ENCODE measurements around the gene GPR143.

Gene GPR143

DNA sequence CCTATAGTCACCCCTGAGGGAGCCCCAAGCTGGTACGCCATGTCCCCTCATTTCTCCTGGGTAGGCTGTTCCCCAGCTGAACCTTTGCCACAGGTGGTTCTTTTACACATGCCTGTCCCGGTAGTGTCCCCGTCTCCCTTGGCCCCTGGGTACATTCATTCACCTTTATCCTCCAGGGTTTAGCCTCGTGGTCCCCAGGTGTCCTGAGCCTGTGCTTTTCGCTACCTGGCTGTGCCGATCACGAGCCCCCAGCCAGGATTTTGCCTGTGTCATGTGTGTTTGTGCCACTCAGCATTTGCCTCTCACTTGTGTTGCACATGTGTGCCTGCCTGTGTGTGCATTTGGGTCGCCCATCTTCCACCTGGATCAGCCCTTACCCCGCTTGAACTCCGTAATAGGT lies 57.6 kb downstream of the GPR143 start:
- DNase-seq (ENCODE audit: low read depth): no peak

DNA sequence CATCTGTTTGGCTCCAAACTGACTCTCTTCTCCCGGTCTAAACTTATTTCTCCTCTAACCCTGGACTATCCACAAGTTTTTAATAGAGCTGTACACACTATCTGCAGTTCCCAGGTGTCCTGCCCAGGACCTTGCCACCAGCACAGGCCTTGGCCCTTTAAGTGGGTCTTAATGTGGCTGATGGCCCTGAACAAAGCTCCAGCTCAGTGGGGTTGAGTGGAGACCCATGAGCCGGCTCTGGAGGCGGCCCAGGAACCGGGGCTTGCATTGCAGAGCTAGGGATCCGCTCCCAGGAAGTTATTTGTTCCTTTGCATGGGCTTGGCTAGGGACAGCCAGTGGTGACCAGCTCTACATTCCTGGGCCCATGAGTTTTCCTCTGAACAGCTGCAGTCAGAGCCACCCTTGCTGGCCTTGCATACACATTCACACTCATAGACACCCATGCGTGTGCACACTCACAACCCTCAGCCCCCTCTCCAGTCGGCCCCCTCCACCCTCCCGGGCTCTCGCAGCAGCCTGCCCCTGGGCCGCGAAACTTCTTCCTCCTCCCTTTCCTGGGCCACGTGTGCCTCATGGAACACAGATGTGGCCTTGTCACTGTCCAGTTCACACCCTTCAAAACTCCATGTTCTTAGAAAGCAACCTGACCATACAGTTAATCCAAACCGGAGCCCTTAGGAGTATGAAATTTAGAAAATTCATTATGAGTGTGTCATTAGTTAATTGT lies 58.2 kb downstream of the GPR143 start:
- no peak for DNase-seq (ENCODE audit: low read depth)

DNA sequence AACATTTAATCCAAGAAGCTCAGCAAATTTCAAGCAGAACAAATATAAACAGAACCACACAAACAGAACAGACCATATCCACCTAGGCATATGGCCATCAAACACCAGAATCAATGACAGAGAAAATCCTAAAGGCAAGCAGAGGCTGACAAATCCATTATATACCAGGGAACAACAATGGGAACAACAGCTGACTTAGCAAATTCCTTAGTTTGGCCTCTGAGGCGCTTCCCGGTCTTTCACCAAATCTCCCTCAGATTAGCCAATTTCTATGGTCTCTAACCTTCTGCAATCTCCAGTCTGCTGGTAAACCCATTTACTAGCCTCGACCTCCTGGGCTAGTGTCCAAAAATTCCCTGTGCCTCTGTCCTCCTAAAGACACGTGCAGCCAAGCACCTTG lies 59.2 kb downstream of the GPR143 start:
- DNase-seq (ENCODE audit: low read depth): no peak

DNA sequence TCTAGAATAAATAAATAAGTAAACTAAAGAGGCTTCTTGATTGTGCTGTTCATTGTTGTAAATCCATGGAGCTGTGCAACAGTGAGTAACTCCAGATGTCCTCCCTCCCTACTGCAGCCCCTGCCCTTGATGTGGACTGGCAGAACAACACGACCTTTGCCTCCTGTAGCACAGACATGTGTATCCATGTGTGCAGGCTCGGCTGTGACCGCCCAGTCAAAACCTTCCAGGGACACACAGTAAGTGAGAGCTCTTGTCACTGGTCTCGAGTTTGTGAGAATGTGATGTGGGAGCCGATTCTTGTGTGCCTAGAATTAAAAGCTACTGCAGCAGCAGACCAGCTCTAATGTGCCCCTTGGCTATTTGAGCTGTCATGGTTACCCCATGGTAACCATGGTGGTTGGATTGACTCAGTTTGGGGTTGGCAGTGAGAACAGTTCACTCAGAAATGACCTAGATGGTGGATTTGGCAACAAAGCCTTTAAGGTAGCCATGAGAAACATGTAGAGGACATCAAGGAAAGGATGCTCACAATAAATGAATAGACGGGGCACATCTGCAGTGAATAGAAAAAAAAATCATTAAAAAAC lies 60.7 kb downstream of the GPR143 start:
- DNase-seq (ENCODE audit: low read depth): no peak

DNA sequence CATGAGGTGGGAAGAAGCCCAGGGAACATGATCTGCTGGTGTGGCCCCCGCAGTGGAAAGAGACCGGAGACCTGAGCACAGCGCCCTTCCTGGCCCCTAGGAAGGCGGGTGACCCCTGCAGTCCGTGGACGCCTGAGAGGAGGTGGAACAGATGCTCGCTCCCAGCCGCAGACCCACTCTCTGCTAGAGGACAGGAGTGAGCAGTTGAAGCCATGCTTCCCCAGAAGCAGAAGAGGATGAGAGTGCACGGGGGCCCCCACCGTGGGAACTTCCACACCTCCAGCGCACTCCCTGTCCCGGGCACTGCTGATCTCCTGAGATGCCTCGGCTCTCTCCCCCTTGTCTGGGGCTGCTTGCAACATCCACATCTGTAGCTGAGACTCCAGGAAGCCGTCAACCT lies 62.2 kb downstream of the GPR143 start:
- DNase-seq (ENCODE audit: low read depth): no peak

DNA sequence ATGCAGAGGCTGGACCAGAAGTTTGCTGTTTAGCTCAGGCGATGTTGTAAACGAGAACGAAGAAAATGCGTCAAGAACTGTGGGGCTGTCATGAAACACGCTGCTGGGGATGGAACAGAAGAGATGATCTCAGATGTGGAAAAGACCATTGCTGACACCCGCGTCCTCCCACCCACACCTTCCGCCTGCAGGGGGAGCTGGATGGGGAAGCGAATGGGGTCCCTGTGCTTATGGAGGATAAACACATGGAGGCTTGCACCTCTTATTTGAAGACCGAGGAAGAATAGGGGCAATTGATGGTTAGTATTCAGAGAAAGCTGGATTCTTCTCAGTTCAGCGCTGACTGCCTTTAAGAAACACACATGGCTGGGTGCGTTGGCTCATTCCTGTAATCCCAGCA lies 63.9 kb downstream of the GPR143 start:
- no peak for DNase-seq (ENCODE audit: low read depth)

DNA sequence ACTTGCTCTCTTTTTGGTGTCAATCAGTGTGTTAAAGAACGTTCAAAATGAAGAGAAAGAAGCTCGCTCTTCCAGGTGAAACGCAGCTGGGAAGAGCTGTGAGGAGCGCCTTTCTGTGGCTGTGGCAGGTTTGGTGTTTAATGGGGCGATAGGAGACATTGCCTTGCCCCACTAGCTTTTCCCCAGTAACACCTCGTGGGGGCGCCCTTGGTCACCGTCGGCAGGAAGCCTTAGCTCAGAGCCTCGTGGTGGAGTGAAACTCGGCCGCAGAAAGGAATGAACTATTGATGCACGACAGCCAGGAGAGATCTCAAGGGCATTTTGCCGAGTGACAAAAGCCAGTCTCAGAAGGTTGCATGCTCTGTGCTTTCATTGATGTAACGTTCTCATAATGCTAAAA lies 65.1 kb downstream of the GPR143 start:
- DNase-seq (ENCODE audit: low read depth): no peak

DNA sequence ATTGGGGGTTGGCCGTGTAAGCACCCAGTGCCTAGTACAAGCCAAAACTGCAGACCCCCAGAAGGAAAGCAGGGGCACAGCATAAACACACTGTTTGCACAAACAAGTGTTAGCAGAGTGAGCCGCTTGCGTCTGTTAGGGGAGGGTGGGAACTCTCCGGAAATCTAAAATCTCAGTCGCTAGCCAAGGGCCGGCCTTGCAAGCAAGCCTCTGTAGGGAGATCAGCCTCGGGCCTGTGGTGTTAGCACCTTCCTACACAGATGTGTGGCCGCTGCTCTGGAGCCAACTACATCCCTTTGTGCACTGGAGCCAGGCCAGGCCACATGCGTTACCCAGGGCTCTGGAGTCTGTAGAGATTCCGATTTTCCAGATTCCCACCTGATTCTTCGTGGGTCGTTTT lies 67.1 kb downstream of the GPR143 start:
- DNase-seq (ENCODE audit: low read depth): no peak

DNA sequence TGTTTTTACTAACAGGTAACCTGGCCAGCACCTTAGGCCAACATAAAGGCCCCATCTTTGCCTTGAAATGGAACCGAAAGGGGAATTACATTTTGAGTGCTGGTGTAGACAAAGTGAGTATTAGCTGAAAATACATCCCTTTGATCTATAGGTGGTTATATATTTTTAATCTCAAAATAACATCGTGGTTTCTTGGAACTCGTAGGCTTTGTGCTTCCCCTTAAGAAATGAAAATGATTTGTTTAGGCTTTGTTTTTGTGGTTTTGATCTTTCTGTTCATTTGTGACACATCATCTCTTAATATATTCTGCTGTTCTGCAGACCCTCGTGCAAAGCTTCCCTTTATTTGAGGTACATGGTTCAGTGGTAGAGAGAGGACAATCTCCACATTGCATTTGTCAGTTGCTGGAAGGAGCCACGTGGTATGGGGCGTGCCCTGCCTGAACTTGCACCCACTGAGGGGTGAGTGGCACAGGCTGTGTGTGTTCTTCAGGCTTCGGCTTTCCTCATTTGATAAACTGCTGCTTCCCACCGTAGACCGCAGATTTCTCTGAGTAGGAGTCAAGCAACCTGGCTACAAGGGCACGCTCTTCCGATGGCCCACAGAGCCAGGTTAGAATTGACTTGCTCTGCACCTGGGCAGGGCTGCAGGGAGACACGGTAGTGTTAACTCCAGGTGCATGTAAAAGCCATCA lies 72.2 kb downstream of the GPR143 start:
- no peak for DNase-seq (ENCODE audit: low read depth)

DNA sequence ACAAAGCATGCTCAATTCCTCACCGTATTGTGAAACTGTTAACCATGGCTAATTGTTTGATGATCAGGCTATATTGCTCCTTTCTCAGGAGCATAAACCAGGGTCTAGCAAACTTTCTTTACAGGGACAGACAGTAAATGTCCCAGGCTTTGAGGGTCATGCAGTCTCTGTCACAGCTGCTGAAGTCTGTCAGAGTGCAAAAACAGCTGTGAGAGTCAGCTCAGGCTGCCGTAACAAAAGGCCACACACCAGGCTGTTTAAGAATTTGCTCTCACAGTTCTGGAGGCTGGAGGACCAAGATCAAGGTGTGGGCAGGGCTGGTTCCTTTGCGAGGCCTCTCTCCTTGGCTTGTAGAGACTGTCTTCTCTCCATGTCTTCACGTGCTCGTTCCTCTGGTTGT lies 75.6 kb downstream of the GPR143 start:
- no peak for DNase-seq (ENCODE audit: low read depth)

DNA sequence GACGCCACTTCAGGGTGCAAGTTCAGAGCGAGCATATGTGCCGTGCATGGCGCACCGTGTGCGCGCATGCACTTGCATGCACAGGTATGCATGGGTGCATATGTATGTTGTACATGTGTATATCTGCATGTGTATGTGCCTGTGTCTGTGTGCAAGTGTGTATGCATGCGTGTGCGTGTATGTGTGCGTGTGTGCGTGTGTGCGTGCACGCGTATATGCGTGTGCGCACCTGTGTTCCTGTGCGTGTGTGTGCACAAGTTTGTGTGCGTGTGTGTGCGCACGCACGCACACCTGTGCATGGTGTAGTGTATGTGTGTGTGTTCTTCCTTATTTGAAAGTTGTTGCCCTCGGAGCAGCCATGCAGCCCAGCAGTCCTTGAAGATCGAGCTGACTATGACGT lies 76.8 kb downstream of the GPR143 start:
- no peak for DNase-seq (ENCODE audit: low read depth)

DNA sequence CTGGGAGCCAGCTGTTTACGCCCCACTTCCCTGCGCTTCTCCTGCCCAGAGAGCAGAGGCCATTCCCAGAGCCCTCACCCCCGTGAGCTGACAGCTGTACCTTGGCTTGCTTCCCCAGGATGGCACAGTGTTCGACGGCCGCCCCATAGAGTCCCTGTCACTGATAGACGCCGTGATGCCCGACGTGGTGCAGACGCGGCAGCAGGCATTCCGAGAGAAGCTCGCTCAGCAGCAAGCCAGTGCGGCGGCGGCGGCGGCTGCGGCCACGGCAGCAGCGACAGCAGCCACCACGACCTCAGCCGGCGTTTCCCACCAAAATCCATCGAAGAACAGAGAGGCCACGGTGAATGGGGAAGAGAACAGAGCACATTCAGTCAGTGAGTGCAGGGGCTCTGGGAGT lies 77.7 kb downstream of the GPR143 start:
- DNase-seq (ENCODE audit: low read depth): no peak

DNA sequence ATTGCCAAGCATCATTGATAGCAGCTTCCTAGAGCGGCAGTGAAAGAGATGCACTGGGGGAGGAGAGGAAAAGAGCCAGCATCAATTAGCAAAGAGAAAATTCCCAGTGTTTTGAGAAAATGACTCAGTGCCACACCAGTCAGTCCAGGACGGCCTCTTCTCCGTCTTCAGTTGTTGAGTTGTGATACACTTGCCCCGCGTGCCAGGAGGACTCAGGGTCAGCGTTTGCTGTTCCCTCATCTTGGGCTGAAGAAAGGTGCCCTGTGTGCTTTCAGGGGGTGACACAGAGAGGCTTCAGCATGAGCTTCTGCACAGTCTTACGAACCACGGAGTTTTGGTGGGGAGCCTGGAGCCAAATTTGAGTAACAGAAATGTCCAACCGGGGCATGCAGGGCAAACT lies 82.3 kb downstream of the GPR143 start:
- DNase-seq (ENCODE audit: low read depth): no peak

DNA sequence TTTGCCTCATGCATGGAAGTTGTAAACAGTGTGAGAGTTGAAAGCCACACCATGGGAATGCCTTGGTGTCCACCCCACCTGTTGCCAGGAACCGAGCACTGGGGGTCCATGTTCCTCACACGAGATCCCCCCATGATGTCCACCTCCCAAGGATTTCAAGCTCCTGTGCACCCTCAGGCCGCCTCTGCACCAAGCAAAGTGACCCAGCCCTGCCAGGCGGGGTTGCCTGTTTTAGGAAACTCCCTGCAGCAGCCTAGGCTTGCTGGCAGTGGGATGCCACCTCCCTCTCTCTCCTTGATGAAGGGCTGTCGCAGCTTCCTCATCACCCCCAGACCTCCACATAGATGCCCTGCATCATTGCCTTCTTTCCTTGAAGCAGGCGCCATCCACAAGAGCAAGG lies 82.8 kb downstream of the GPR143 start:
- DNase-seq (ENCODE audit: low read depth): no peak

DNA sequence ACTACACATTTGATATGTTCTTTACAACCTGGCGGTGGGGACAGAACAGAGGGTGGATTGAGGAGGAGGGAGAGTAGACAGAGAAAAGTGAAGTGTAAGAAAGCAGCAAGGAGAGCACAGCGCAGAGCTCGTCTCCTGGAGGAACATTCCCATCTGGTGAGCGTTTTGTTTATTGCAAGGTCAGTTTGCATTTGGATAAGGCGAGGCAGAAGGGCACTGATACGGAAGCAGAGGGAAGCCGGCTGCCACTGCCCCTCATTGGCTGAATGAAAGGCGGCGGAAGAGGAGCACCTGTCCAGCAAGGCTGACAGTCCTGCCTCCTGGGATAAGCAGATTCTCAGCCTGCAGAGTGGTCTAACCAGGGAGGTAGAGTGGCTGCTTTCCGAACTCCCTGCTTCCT lies 83.2 kb downstream of the GPR143 start:
- DNase-seq (ENCODE audit: low read depth): no peak

DNA sequence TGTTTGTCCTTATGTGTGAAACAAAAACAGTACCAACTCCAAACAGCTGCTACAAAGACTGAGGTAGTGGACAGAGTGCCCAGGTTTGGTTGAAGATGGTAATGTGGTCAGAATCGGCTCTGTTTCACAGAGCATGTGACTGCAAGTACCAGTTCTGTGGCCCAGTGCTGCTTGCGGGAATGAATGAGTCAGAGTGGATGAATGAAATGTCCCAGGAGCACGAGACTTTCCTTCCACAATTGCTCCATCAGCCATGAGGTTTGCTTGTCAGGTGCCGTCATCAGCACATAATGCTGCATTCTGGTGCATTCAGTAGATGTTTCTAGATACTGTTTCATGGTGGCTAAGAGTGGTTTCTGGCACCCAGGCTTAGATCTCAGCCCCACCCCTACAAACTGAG lies 84.2 kb downstream of the GPR143 start:
- DNase-seq (ENCODE audit: low read depth): no peak

DNA sequence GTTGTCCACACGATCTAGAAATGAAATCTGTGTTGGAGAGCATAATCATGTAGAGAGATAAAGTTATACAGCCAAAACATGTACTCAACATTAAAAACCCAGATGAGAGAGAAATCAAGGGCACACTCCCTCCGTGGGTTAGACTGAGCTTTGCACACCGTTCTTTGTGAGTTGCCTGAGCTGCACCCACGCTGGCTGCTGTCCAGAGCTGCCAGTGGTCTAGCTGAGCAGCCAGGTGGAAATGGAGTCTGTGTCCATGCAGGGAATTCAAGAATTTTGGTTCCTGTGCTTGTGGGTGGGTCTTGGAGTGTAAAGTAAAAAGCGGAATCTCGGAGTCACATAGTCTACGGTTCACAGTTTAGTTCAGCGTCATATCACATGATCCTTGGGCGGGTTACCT lies 84.6 kb downstream of the GPR143 start:
- no peak for DNase-seq (ENCODE audit: low read depth)

DNA sequence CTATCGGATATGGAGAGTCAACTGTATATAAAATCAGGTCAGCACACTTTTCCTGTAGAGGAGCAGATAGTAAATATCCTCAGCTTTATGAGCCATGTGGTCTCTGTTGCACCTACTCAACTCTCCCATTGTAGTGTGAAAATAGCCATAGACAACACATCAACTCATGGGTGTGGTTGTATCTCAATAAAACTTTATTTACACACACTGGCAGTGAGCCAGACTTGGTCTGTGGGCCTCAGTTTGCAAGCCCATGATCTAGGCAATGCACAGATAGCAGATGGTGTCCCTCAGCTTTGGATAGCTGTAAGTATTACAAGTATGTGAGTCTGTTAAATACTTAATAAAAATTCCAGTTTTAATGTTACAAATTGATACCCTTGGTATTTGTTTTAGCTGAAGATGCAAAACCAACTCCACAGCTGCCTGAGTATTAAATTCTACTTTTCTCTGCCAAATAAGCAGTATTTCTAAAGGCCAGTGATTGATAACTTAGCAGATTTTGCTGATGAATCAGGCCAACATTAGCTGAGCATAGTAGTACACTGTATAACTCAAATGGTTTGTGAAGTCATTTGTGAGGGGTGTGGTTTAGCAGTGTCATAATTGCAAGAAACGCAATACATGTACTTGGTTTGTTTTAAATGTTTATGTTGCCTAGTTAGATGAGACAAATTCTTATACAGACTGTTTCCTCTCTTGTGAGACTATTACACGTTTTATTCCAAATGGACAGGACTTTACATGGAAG lies 87.3 kb downstream of the GPR143 start:
- no peak for DNase-seq (ENCODE audit: low read depth)

DNA sequence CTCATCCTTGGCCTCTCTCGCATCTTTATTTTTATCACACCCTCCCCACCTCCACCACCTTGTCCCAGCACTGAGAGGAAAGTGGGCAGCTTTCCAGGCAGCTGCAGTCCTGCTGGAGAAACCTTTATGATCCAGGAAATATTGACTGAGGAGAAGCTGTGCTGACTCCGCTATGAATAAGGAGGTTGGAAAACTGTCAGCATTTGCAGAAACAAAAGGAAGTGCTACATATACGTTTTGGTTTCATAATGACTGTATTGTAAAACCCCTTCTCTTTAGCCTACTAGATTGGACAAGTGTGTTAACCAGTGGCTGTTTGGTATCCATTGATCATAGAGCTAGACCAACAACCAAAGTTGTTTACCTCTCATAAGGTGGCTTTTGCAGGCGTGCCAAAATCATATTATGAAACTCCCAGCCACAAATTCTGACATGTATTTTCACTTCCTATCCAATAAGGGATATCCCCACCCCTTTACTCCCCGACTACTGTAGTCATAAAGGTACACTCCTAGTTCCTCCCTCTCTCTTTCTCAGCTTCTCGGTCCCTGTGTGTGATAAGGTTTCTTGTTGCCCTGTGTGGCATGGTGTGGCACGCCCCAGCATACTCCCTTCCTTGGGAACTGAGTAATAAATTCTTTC lies 88.4 kb downstream of the GPR143 start:
- DNase-seq (ENCODE audit: low read depth): no peak

DNA sequence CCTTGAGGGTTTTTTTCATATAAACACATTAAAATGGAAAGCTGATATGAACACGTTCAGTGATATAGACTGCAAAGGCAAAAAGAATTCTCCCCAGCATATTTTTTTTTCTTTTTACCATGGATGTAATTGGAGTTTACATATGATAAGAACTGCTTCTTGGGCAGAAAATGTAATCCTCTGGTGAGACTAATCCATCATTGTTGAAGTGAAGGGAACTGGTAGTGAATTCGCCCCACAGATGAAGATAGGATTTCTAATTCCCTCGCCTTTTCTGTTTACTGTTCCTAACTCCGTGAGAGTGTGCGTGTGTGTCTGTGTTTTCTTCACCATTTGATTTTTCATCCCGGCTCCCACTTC lies 88.9 kb downstream of the GPR143 start:
- DNase-seq (ENCODE audit: low read depth): no peak

DNA sequence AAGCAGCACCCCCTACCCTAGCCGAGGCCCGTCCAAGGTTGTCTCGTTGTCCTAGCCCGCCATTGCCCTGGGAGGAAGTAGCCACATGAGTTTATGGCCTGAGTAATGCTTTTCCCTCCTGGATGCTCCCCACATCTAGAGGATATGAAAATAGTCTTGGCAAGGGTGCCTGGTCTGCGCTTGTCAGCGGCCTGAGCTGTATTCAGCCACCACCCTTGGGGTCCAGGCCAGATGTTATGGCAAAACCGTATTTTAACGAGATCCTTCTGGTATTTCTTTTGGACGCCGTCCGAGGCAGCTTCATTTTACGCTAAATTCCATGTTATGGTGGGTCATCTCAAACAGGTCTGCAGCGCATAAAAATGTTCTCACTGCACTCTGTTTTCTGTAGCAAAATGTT lies 89.3 kb downstream of the GPR143 start:
- peak; percentile 39 for DNase-seq (ENCODE audit: low read depth)
